ENCODE measurements around the gene FBN1. TPM values are rescaled to one million over a fixed set of nuclear protein-coding genes. Genes with fewer than 3 reads are reported as not detected.

FBN1 gene
- total RNA-seq, 1 donor from 2014 or later: 78.8 TPM

- no peak overlapping the region for H3K4me3 ChIP-seq
- Mint-ChIP-seq H3K27ac (no peak overlapping the region), H3K9me3 (no peaks in the 10 kb centered on the region), H3K36me3 (no peaks in the 10 kb centered on the region), H3K4me3 (no peak overlapping the region), H3K4me1 (peaks cover 9% of the 10 kb centered on the region), H3K27me3 (ENCODE audit: insufficient read depth, low read depth) (no peaks in the 10 kb centered on the region)
- no peaks in the 10 kb centered on the region for H3F3A ChIP-seq (ENCODE audit: low read depth)
- H3K27me3 ChIP-seq: no peaks in the 10 kb centered on the region
- H3K9me3 ChIP-seq (ENCODE audit: low read depth): no peaks in the 10 kb centered on the region
- no peak overlapping the region for H3K4me2 ChIP-seq
- DNase-seq (ENCODE audit: low spot score): no peak
- no peak overlapping the region for H3K9ac ChIP-seq
- no peaks in the 10 kb centered on the region for H4K20me1 ChIP-seq (ENCODE audit: low read depth)
- H3K36me3 ChIP-seq: no peaks in the 10 kb centered on the region
- peaks cover 10% of the 10 kb centered on the region for H3K4me1 ChIP-seq
- H2AFZ ChIP-seq (replicated peaks): no peak overlapping the region
- no peak overlapping the region for H3K27ac ChIP-seq
- H3K79me2 ChIP-seq (ENCODE audit: low read depth): no peaks in the 10 kb centered on the region
- TF ChIP-seq EZH2 (IDR thresholded peaks at IDR 0.05): no peak
- no peak for TF ChIP-seq EZH2phosphoT487 (IDR thresholded peaks at IDR 0.05)
- no peak for TF ChIP-seq CTCF (IDR thresholded peaks at IDR 0.05)
Measured at GRCh38 chr15:48361685-48362084, 283.8 kb downstream of the FBN1 start.

GRCh38 chr15:48360841-48361240 is 284.7 kb downstream of the FBN1 start:
- no peak for DNase-seq (ENCODE audit: low spot score)
- H3K4me2 ChIP-seq: no peak overlapping the region
- H3K9ac ChIP-seq: no peak overlapping the region
- H3K4me1 ChIP-seq: peaks cover 10% of the 10 kb centered on the region
- H3K4me3 ChIP-seq: no peak overlapping the region
- H4K20me1 ChIP-seq (ENCODE audit: low read depth): no peaks in the 10 kb centered on the region
- H3K36me3 Mint-ChIP-seq: no peaks in the 10 kb centered on the region
- no peaks in the 10 kb centered on the region for H3F3A ChIP-seq (ENCODE audit: low read depth)
- no peaks in the 10 kb centered on the region for H3K36me3 ChIP-seq
- no peaks in the 10 kb centered on the region for H3K27me3 ChIP-seq
- no peaks in the 10 kb centered on the region for H3K9me3 Mint-ChIP-seq
- H3K27ac ChIP-seq: no peak overlapping the region
- no peak overlapping the region for H3K27ac Mint-ChIP-seq
- H3K4me1 Mint-ChIP-seq: peaks cover 9% of the 10 kb centered on the region
- no peak for TF ChIP-seq CTCF (IDR thresholded peaks at IDR 0.05)
- no peak for TF ChIP-seq EZH2phosphoT487 (IDR thresholded peaks at IDR 0.05)
- TF ChIP-seq EZH2 (IDR thresholded peaks at IDR 0.05): no peak
- no peaks in the 10 kb centered on the region for H3K27me3 Mint-ChIP-seq (ENCODE audit: insufficient read depth, low read depth)
- H3K4me3 Mint-ChIP-seq: no peak overlapping the region
- no peaks in the 10 kb centered on the region for H3K79me2 ChIP-seq (ENCODE audit: low read depth)
- no peaks in the 10 kb centered on the region for H3K9me3 ChIP-seq (ENCODE audit: low read depth)
- H2AFZ ChIP-seq (replicated peaks): no peak overlapping the region

Other genes with a start within 250 kb of the FBN1 start
- 23.5 and 191 TPM in 2 replicates for gene CEP152, start 165.4 kb upstream of the FBN1 start, total RNA-seq (ENCODE audit: low replicate concordance)
- 205 and 292 TPM in 2 replicates for gene EID1, start 232.4 kb upstream of the FBN1 start, total RNA-seq (ENCODE audit: low replicate concordance)

Measured in neural progenitor cell (in vitro differentiated cells).